ENCODE data around the gene SRRM3. TPM values are rescaled to one million over a fixed set of nuclear protein-coding genes. Genes with fewer than 3 reads are reported as not detected.

SRRM3 gene
- total RNA-seq, 1 donor from 2014 or later = 2.5 TPM

- peaks cover 42% of the 10 kb centered on the region for H3K27me3 Mint-ChIP-seq
- TF ChIP-seq CTCF (IDR thresholded peaks at IDR 0.05; ENCODE audit: unreplicated experiment) = no peak
- no peak for DNase-seq (ENCODE audit: low spot score, unreplicated experiment)
- H3K36me3 Mint-ChIP-seq (ENCODE audit: insufficient read depth) = no peaks in the 10 kb centered on the region
- H3K4me1 Mint-ChIP-seq (ENCODE audit: low read depth) = peaks cover under 1% of the 10 kb centered on the region
- no peaks in the 10 kb centered on the region for H3K9me3 Mint-ChIP-seq (ENCODE audit: low read depth)
- H3K4me3 Mint-ChIP-seq (ENCODE audit: low read depth) = no peak overlapping the region
- H3K27ac Mint-ChIP-seq = no peak overlapping the region
Observed at GRCh38 chr7:76216381-76217082, 14.8 kb downstream of the SRRM3 start.

- no peaks in the 10 kb centered on the region for H3K9me3 Mint-ChIP-seq (ENCODE audit: low read depth)
- no peak overlapping the region for H3K4me3 Mint-ChIP-seq (ENCODE audit: low read depth)
- no peak overlapping the region for H3K27ac Mint-ChIP-seq
- peaks cover 52% of the 10 kb centered on the region for H3K27me3 Mint-ChIP-seq
- H3K4me1 Mint-ChIP-seq (ENCODE audit: low read depth) = peaks cover 2% of the 10 kb centered on the region
- no peak for TF ChIP-seq CTCF (IDR thresholded peaks at IDR 0.05; ENCODE audit: unreplicated experiment)
- H3K36me3 Mint-ChIP-seq (ENCODE audit: insufficient read depth) = no peaks in the 10 kb centered on the region
- no peak for DNase-seq (ENCODE audit: low spot score, unreplicated experiment)
Observed at GRCh38 chr7:76217942-76218566, 16.4 kb downstream of the SRRM3 start.

- H3K27me3 Mint-ChIP-seq = peaks cover 55% of the 10 kb centered on the region
- no peak for TF ChIP-seq CTCF (IDR thresholded peaks at IDR 0.05; ENCODE audit: unreplicated experiment)
- H3K4me1 Mint-ChIP-seq (ENCODE audit: low read depth) = peaks cover 2% of the 10 kb centered on the region
- no peaks in the 10 kb centered on the region for H3K36me3 Mint-ChIP-seq (ENCODE audit: insufficient read depth)
- no peaks in the 10 kb centered on the region for H3K9me3 Mint-ChIP-seq (ENCODE audit: low read depth)
- no peak for DNase-seq (ENCODE audit: low spot score, unreplicated experiment)
- H3K4me3 Mint-ChIP-seq (ENCODE audit: low read depth) = no peak overlapping the region
- no peak overlapping the region for H3K27ac Mint-ChIP-seq
Observed at GRCh38 chr7:76220185-76221057, 18.7 kb downstream of the SRRM3 start.

GRCh38 chr7:76222333-76222732 lies 20.6 kb downstream of the SRRM3 start:
- H3K27me3 Mint-ChIP-seq = peaks cover 53% of the 10 kb centered on the region
- H3K36me3 Mint-ChIP-seq (ENCODE audit: insufficient read depth) = no peaks in the 10 kb centered on the region
- DNase-seq (ENCODE audit: low spot score, unreplicated experiment) = no peak
- H3K9me3 Mint-ChIP-seq (ENCODE audit: low read depth) = no peaks in the 10 kb centered on the region
- no peak overlapping the region for H3K4me3 Mint-ChIP-seq (ENCODE audit: low read depth)
- peaks cover 2% of the 10 kb centered on the region for H3K4me1 Mint-ChIP-seq (ENCODE audit: low read depth)
- no peak for TF ChIP-seq CTCF (IDR thresholded peaks at IDR 0.05; ENCODE audit: unreplicated experiment)
- no peak overlapping the region for H3K27ac Mint-ChIP-seq

- no peak for TF ChIP-seq CTCF (IDR thresholded peaks at IDR 0.05; ENCODE audit: unreplicated experiment)
- Mint-ChIP-seq H3K27ac (no peak overlapping the region), H3K36me3 (ENCODE audit: insufficient read depth) (no peaks in the 10 kb centered on the region), H3K4me1 (ENCODE audit: low read depth) (peaks cover 2% of the 10 kb centered on the region), H3K9me3 (ENCODE audit: low read depth) (no peaks in the 10 kb centered on the region), H3K4me3 (ENCODE audit: low read depth) (no peak overlapping the region), H3K27me3 (peaks cover 51% of the 10 kb centered on the region)
- DNase-seq (ENCODE audit: low spot score, unreplicated experiment) = no peak
Observed at GRCh38 chr7:76222839-76223238, 21.1 kb downstream of the SRRM3 start.
